Measurements from ENCODE around the gene FMO3. TPM values are rescaled to one million over a fixed set of nuclear protein-coding genes. Genes with fewer than 3 reads are reported as not detected.
A peak's percentile ranks its signal among the peaks of the same experiment; 100 is the strongest.

FMO3 gene
- total RNA-seq, 1 donor from 2014 or later = 0.27 TPM

GRCh38 chr1:171122299-171122698 lies 31.6 kb downstream of the FMO3 start:
- Mint-ChIP-seq H3K27ac (ENCODE audit: unreplicated experiment) (no peak overlapping the region), H3K27me3 (ENCODE audit: low read depth) (no peaks in the 10 kb centered on the region), H3K4me3 (ENCODE audit: unreplicated experiment) (no peak overlapping the region), H3K36me3 (ENCODE audit: low read depth) (peaks cover 4% of the 10 kb centered on the region), H3K4me1 (ENCODE audit: low read depth) (peaks cover 54% of the 10 kb centered on the region), H3K9me3 (ENCODE audit: low read depth) (peaks cover 10% of the 10 kb centered on the region)
- TF ChIP-seq CTCF (IDR thresholded peaks at IDR 0.05) = no peak
- no peak for DNase-seq (ENCODE audit: low spot score)

GRCh38 chr1:171122893-171123292 lies 32.2 kb downstream of the FMO3 start:
- peaks cover 4% of the 10 kb centered on the region for H3K36me3 Mint-ChIP-seq (ENCODE audit: low read depth)
- H3K27ac Mint-ChIP-seq (ENCODE audit: unreplicated experiment) = no peak overlapping the region
- no peak for DNase-seq (ENCODE audit: low spot score)
- peaks cover 55% of the 10 kb centered on the region for H3K4me1 Mint-ChIP-seq (ENCODE audit: low read depth)
- TF ChIP-seq CTCF (IDR thresholded peaks at IDR 0.05) = no peak
- H3K4me3 Mint-ChIP-seq (ENCODE audit: unreplicated experiment) = no peak overlapping the region
- H3K27me3 Mint-ChIP-seq (ENCODE audit: low read depth) = no peaks in the 10 kb centered on the region
- peaks cover 10% of the 10 kb centered on the region for H3K9me3 Mint-ChIP-seq (ENCODE audit: low read depth)

- Mint-ChIP-seq H3K4me3 (ENCODE audit: unreplicated experiment) (no peak overlapping the region), H3K9me3 (ENCODE audit: low read depth) (peaks cover 22% of the 10 kb centered on the region), H3K27me3 (ENCODE audit: low read depth) (no peaks in the 10 kb centered on the region), H3K36me3 (ENCODE audit: low read depth) (peaks cover 15% of the 10 kb centered on the region), H3K27ac (ENCODE audit: unreplicated experiment) (peak overlapping the region; percentile 73), H3K4me1 (ENCODE audit: low read depth) (peaks cover 49% of the 10 kb centered on the region)
- no peak for TF ChIP-seq CTCF (IDR thresholded peaks at IDR 0.05)
- DNase-seq (ENCODE audit: low spot score) = no peak
Observed at GRCh38 chr1:171126504-171126903, 35.8 kb downstream of the FMO3 start.

GRCh38 chr1:171127099-171127498 lies 36.4 kb downstream of the FMO3 start:
- TF ChIP-seq CTCF (IDR thresholded peaks at IDR 0.05) = no peak
- Mint-ChIP-seq H3K36me3 (ENCODE audit: low read depth) (peaks cover 15% of the 10 kb centered on the region), H3K27ac (ENCODE audit: unreplicated experiment) (peak overlapping the region; percentile 78), H3K9me3 (ENCODE audit: low read depth) (peaks cover 19% of the 10 kb centered on the region), H3K27me3 (ENCODE audit: low read depth) (no peaks in the 10 kb centered on the region), H3K4me1 (ENCODE audit: low read depth) (peaks cover 49% of the 10 kb centered on the region), H3K4me3 (ENCODE audit: unreplicated experiment) (no peak overlapping the region)
- no peak for DNase-seq (ENCODE audit: low spot score)

- H3K36me3 Mint-ChIP-seq (ENCODE audit: low read depth) = peaks cover 15% of the 10 kb centered on the region
- no peak overlapping the region for H3K4me3 Mint-ChIP-seq (ENCODE audit: unreplicated experiment)
- no peak for DNase-seq (ENCODE audit: low spot score)
- peaks cover 49% of the 10 kb centered on the region for H3K4me1 Mint-ChIP-seq (ENCODE audit: low read depth)
- TF ChIP-seq CTCF (IDR thresholded peaks at IDR 0.05) = no peak
- H3K9me3 Mint-ChIP-seq (ENCODE audit: low read depth) = peaks cover 20% of the 10 kb centered on the region
- peak overlapping the region; percentile 78 for H3K27ac Mint-ChIP-seq (ENCODE audit: unreplicated experiment)
- no peaks in the 10 kb centered on the region for H3K27me3 Mint-ChIP-seq (ENCODE audit: low read depth)
Observed at GRCh38 chr1:171127501-171127900, 36.8 kb downstream of the FMO3 start.
